HepG2 (cell line): Measurements from ENCODE around the gene FBLL1. TPM values are rescaled to one million over a fixed set of nuclear protein-coding genes. Genes with fewer than 3 reads are reported as not detected.

Experiments
- FOXK1 ChIP-seq: sonication (generic); formaldehyde crosslinking; IDR thresholded peaks from 2 replicates; pipeline ENCODE4 v1.4.0; 2020; ENCODE audit warnings: low read depth, missing genetic modification reagents, borderline replicate concordance
- HOXA5 ChIP-seq: sonication (generic); formaldehyde crosslinking; IDR thresholded peaks from 2 replicates; pipeline ENCODE4 v1.4.0; 2020; ENCODE audit warnings: missing genetic modification reagents
- ZBTB20 ChIP-seq: sonication (generic); formaldehyde crosslinking; IDR thresholded peaks from 2 replicates; pipeline ENCODE4 v1.8.1; 2023; ENCODE audit warnings: missing genetic modification reagents, low read depth, mild to moderate bottlenecking, borderline replicate concordance
- ZKSCAN5 ChIP-seq: sonication (generic); formaldehyde crosslinking; IDR thresholded peaks from 2 replicates; pipeline ENCODE4 v1.5.1; 2020; ENCODE audit warnings: mild to moderate bottlenecking, missing genetic modification reagents
- ZNF24 ChIP-seq: fragments of 450-650 bp; IDR thresholded peaks from 2 replicates; pipeline ENCODE4 v1.6.1; 2017; ENCODE audit warnings: antibody characterized with exemption, mild to moderate bottlenecking
- ZNF253 ChIP-seq: sonication (generic); formaldehyde crosslinking; IDR thresholded peaks from 2 replicates; pipeline ENCODE4 v1.8.0; 2022; ENCODE audit warnings: mild to moderate bottlenecking, missing genetic modification reagents, borderline replicate concordance
- ZNF33B ChIP-seq: sonication (generic); formaldehyde crosslinking; IDR thresholded peaks from 2 replicates; pipeline ENCODE4 v1.5.1; 2020; ENCODE audit warnings: mild to moderate bottlenecking, missing genetic modification reagents
- ZNF431 ChIP-seq: sonication (generic); formaldehyde crosslinking; IDR thresholded peaks from 2 replicates; pipeline ENCODE4 v1.9.0; 2022; ENCODE audit warnings: missing genetic modification reagents, low read depth, mild to moderate bottlenecking, borderline replicate concordance
- ZNF44 ChIP-seq: sonication (generic); formaldehyde crosslinking; IDR thresholded peaks from 2 replicates; pipeline ENCODE4 v1.5.1; 2020; ENCODE audit warnings: mild to moderate bottlenecking, missing genetic modification reagents
- polyA plus RNA-seq, 8 experiments: library from polyadenylated mRNA; depleted of rRNA in 3 of 8; stranded (reverse) in 7 of 8; unstranded in 1 of 8; fragments of >200 nt; fragmentation: Illumina TruSeq in 4 of 8; extraction: Trizol in 4 of 8; gene quantifications; 2 replicates each; pipeline versions ENCODE4 v1.2.1 to v1.2.3, GENCODE V29; 2011 to 2016; ENCODE audit warnings: low read depth in 4 of 8, missing spikeins in 1 of 8, mixed read lengths in 1 of 8; ENCODE audit not compliant: insufficient read depth in 1 of 8
- total RNA-seq, 5 experiments: library from RNA; depleted of rRNA; stranded (reverse); fragments of >200 nt; fragmentation: Illumina TruSeq; extraction: Trizol; gene quantifications; 2 replicates each; pipeline ENCODE4 v1.2.3, GENCODE V29; 2016; ENCODE audit warnings: low read depth in 1 of 5
- TF ChIP-seq, protein P1 (sequence below): sonication (generic); formaldehyde crosslinking; IDR thresholded peaks from 2 replicates; pipeline ENCODE4 v1.5.0; 2020; ENCODE audit warnings: missing genetic modification reagents
- TF ChIP-seq, protein P2 (sequence below), 2 experiments: sonication (generic) in 1 of 2; formaldehyde crosslinking in 1 of 2; IDR thresholded peaks; 2 replicates each; pipeline versions ENCODE4 v1.4.0 to v1.6.1; 2016 to 2020; ENCODE audit warnings: borderline replicate concordance in 1 of 2, low read depth in 1 of 2, mild to moderate bottlenecking in 1 of 2, missing genetic modification reagents in 1 of 2
- TF ChIP-seq, protein P3 (sequence below): sonication (generic); formaldehyde crosslinking; IDR thresholded peaks from 2 replicates; pipeline ENCODE4 v1.4.0; 2020; ENCODE audit warnings: missing genetic modification reagents
- TF ChIP-seq, protein P4 (sequence below): sonication (generic); formaldehyde crosslinking; IDR thresholded peaks from 2 replicates; pipeline ENCODE4 v1.8.1; 2023; ENCODE audit warnings: mild to moderate bottlenecking, missing genetic modification reagents, borderline replicate concordance
- TF ChIP-seq, protein P5 (sequence below): IDR thresholded peaks from 2 replicates; pipeline ENCODE4 v1.6.1; 2016; ENCODE audit warnings: low read depth, missing genetic modification reagents, missing compliant biosample characterization
- TF ChIP-seq, protein P6 (sequence below): IDR thresholded peaks from 2 replicates; pipeline ENCODE4 v1.6.1; 2016

The FBLL1 gene
- total and polyA plus RNA-seq, 2 of the 13 experiments (the other 11 are each of a cell fraction or from before 2014, with no cell fraction given), result 0.17 to 0.18 TPM

DNA sequence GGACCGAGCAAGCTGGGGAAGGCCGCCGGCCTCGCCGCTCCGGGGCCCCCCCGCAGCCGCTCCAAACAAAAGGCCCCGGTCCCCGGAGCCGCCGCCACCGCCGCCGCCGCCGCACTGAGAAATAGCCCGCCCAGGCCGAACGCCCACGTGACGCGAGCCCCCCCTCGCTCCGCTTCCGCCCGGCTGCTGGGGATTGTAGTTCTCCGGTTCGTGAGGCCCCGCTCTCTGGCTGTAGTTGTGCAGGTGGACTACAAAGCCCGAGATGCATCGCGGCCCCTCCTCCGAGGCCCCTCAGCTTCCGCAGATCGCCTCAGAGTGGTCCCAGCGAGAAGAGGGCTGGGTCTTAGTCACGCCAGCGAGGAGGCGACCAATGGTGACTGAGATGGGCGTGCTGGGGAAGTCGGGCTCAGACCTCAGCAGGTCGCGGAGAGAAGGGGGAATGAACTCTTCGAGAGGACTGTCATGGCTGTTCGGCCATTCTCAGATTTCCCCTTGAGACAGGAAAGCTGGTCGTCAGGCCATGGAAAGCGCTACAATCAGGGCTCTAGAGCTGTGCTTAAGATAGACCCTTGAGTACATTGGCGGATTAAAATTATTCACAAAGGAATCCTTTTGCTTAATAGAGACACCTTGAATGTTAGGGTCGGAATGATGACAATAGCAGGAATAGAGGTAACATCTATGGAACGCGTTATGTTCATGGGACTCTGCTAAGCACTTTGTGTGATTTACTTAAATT is 50.6 kb downstream of the FBLL1 start (continued):
- TF ChIP-seq, protein P1, sequence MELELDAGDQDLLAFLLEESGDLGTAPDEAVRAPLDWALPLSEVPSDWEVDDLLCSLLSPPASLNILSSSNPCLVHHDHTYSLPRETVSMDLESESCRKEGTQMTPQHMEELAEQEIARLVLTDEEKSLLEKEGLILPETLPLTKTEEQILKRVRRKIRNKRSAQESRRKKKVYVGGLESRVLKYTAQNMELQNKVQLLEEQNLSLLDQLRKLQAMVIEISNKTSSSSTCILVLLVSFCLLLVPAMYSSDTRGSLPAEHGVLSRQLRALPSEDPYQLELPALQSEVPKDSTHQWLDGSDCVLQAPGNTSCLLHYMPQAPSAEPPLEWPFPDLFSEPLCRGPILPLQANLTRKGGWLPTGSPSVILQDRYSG (CRISPR knock-in tag), result no peak
- TF ChIP-seq, protein P2, sequence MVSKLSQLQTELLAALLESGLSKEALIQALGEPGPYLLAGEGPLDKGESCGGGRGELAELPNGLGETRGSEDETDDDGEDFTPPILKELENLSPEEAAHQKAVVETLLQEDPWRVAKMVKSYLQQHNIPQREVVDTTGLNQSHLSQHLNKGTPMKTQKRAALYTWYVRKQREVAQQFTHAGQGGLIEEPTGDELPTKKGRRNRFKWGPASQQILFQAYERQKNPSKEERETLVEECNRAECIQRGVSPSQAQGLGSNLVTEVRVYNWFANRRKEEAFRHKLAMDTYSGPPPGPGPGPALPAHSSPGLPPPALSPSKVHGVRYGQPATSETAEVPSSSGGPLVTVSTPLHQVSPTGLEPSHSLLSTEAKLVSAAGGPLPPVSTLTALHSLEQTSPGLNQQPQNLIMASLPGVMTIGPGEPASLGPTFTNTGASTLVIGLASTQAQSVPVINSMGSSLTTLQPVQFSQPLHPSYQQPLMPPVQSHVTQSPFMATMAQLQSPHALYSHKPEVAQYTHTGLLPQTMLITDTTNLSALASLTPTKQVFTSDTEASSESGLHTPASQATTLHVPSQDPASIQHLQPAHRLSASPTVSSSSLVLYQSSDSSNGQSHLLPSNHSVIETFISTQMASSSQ (IDR thresholded peaks at IDR 0.05; ENCODE audit: low read depth), result 0 out of 2 replicates have a peak, but pooled peaks have one; percentile 33
- TF ChIP-seq, protein P2 (CRISPR knock-in tag; IDR thresholded peaks at IDR 0.05; ENCODE audit: borderline replicate concordance), result peak; percentile 75; the same call in 1 of the 2 replicates
- TF ChIP-seq ZNF44 (no peak), FOXK1 (CRISPR knock-in tag) (peak; percentile 73; the same call in 1 of the 2 replicates), HOXA5 (CRISPR knock-in tag) (peak; percentile 20; the same call in 1 of the 2 replicates), ZKSCAN5 (CRISPR knock-in tag) (no peak), ZNF431 (CRISPR knock-in tag) (peak; percentile 24), ZNF33B (no peak), ZBTB20 (CRISPR knock-in tag) (no peak), ZNF253 (no peak), ZNF24 (no peak)
- TF ChIP-seq, protein P3, sequence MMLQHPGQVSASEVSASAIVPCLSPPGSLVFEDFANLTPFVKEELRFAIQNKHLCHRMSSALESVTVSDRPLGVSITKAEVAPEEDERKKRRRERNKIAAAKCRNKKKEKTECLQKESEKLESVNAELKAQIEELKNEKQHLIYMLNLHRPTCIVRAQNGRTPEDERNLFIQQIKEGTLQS (CRISPR knock-in tag), result no peak
- TF ChIP-seq, protein P4, sequence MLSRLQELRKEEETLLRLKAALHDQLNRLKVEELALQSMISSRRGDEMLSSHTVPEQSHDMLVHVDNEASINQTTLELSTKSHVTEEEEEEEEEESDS (CRISPR knock-in tag), result no peak
- TF ChIP-seq, protein P5, sequence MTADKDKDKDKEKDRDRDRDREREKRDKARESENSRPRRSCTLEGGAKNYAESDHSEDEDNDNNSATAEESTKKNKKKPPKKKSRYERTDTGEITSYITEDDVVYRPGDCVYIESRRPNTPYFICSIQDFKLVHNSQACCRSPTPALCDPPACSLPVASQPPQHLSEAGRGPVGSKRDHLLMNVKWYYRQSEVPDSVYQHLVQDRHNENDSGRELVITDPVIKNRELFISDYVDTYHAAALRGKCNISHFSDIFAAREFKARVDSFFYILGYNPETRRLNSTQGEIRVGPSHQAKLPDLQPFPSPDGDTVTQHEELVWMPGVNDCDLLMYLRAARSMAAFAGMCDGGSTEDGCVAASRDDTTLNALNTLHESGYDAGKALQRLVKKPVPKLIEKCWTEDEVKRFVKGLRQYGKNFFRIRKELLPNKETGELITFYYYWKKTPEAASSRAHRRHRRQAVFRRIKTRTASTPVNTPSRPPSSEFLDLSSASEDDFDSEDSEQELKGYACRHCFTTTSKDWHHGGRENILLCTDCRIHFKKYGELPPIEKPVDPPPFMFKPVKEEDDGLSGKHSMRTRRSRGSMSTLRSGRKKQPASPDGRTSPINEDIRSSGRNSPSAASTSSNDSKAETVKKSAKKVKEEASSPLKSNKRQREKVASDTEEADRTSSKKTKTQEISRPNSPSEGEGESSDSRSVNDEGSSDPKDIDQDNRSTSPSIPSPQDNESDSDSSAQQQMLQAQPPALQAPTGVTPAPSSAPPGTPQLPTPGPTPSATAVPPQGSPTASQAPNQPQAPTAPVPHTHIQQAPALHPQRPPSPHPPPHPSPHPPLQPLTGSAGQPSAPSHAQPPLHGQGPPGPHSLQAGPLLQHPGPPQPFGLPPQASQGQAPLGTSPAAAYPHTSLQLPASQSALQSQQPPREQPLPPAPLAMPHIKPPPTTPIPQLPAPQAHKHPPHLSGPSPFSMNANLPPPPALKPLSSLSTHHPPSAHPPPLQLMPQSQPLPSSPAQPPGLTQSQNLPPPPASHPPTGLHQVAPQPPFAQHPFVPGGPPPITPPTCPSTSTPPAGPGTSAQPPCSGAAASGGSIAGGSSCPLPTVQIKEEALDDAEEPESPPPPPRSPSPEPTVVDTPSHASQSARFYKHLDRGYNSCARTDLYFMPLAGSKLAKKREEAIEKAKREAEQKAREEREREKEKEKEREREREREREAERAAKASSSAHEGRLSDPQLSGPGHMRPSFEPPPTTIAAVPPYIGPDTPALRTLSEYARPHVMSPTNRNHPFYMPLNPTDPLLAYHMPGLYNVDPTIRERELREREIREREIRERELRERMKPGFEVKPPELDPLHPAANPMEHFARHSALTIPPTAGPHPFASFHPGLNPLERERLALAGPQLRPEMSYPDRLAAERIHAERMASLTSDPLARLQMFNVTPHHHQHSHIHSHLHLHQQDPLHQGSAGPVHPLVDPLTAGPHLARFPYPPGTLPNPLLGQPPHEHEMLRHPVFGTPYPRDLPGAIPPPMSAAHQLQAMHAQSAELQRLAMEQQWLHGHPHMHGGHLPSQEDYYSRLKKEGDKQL (CRISPR knock-in tag), result peak; percentile 35; the same call in 1 of the 2 replicates
- TF ChIP-seq, protein P6, sequence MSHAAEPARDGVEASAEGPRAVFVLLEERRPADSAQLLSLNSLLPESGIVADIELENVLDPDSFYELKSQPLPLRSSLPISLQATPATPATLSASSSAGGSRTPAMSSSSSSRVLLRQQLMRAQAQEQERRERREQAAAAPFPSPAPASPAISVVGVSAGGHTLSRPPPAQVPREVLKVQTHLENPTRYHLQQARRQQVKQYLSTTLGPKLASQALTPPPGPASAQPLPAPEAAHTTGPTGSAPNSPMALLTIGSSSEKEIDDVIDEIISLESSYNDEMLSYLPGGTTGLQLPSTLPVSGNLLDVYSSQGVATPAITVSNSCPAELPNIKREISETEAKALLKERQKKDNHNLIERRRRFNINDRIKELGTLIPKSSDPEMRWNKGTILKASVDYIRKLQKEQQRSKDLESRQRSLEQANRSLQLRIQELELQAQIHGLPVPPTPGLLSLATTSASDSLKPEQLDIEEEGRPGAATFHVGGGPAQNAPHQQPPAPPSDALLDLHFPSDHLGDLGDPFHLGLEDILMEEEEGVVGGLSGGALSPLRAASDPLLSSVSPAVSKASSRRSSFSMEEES (CRISPR knock-in tag), result peak; percentile 92
